ENCODE data around the gene RAB7A. TPM values are rescaled to one million over a fixed set of nuclear protein-coding genes. Genes with fewer than 3 reads are reported as not detected.

The RAB7A gene
- total RNA-seq, 1 experiment from 2014 or later, result 258 TPM

DNA sequence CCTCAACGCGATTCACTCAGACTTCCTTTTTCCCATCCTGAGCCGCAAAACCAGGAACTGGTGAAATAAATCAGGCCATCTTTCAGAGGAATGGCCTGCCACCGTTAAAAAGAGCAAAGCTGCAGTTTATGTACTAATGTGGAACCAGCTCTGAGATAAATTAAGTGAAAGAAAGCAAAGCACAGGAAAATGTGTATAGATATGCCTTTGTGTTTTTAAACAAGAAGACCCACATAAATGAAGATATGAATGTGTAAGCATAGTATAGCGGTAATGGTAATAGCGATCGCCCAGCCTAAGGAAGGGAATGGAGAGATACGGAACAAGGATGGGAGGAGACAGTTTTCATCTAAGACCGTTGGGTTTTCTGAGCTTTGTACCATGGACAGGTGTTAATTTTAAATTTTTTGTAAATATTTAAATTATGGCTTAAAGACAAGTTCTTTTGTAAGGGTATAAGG lies 44.6 kb upstream of the RAB7A start:
- peak overlapping the region; percentile 47 for H3K4me3 ChIP-seq (ENCODE audit: low read depth, low read length, poor library complexity, severe bottlenecking)
- no peaks in the 10 kb centered on the region for H3K9me3 ChIP-seq (ENCODE audit: low read depth, low read length, poor library complexity, severe bottlenecking)
- H3K27ac ChIP-seq (ENCODE audit: low read depth, low read length, poor library complexity, severe bottlenecking), result peak overlapping the region; percentile 87
- TF ChIP-seq, protein P1, sequence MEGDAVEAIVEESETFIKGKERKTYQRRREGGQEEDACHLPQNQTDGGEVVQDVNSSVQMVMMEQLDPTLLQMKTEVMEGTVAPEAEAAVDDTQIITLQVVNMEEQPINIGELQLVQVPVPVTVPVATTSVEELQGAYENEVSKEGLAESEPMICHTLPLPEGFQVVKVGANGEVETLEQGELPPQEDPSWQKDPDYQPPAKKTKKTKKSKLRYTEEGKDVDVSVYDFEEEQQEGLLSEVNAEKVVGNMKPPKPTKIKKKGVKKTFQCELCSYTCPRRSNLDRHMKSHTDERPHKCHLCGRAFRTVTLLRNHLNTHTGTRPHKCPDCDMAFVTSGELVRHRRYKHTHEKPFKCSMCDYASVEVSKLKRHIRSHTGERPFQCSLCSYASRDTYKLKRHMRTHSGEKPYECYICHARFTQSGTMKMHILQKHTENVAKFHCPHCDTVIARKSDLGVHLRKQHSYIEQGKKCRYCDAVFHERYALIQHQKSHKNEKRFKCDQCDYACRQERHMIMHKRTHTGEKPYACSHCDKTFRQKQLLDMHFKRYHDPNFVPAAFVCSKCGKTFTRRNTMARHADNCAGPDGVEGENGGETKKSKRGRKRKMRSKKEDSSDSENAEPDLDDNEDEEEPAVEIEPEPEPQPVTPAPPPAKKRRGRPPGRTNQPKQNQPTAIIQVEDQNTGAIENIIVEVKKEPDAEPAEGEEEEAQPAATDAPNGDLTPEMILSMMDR (conservative IDR thresholded peaks at IDR 0.05; ENCODE audit: low read depth, low read length), result no peak
- TF ChIP-seq EZH2 (IDR thresholded peaks at IDR 0.05; ENCODE audit: borderline replicate concordance, low read depth, low read length, poor library complexity, severe bottlenecking), result no peak
- intact Hi-C loops (cut with micrococcal nuclease; ENCODE audit: unreplicated experiment), result loop anchor here (2.0 to 5.0 kb wide), 2 partner anchors 113 to 126 kb away; no protein-coding TSS in a partner anchor
- H3K27me3 ChIP-seq (replicated peaks; ENCODE audit: insufficient read depth, low read depth, low read length, poor library complexity), result no peaks in the 10 kb centered on the region
- no peaks in the 10 kb centered on the region for H3K36me3 ChIP-seq (ENCODE audit: insufficient read depth, low read length, poor library complexity, severe bottlenecking)
- H3K4me1 ChIP-seq (ENCODE audit: insufficient read depth, low read length, poor library complexity, severe bottlenecking), result peaks cover 4% of the 10 kb centered on the region
- ChIA-PET CTCF (interaction anchor here (2.1 kb wide), 1 partner anchor 114 kb away, joined by 18 read pairs; no protein-coding TSS in a partner anchor), POLR2A (ENCODE audit: low non-redundant PET) (no interaction called here)
- DNase-seq (ENCODE audit: low spot score), result no peak
- TSS peak; percentile 86 for BruUV-seq (replicated peaks)

DNA sequence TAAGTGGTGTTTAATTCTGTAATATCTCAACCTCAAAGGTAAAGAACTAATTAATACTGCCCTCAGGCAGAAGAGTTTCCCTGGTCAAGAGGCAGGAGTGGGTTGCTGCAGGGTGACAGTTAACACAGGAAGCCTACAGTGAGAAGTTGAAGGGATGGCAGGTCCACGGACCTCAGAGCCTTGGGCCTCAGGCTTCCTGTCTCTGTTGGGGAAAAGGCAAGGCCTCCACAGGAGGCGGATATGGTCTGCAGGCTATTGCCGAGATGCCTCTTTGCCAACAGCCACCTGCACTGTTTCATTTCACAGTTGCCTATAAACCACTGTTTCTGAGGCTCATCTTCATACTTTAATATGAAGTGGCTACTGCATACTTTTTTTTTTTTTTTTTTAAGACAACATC lies 42.0 kb upstream of the RAB7A start:
- ChIA-PET CTCF (no interaction called here), POLR2A (ENCODE audit: low non-redundant PET) (no interaction called here)
- H3K4me1 ChIP-seq (ENCODE audit: insufficient read depth, low read length, poor library complexity, severe bottlenecking), result peaks cover 4% of the 10 kb centered on the region
- H3K27ac ChIP-seq (ENCODE audit: low read depth, low read length, poor library complexity, severe bottlenecking), result no peak overlapping the region
- no peaks in the 10 kb centered on the region for H3K36me3 ChIP-seq (ENCODE audit: insufficient read depth, low read length, poor library complexity, severe bottlenecking)
- no peaks in the 10 kb centered on the region for H3K27me3 ChIP-seq (replicated peaks; ENCODE audit: insufficient read depth, low read depth, low read length, poor library complexity)
- BruUV-seq (replicated peaks), result no TSS peak
- no peaks in the 10 kb centered on the region for H3K9me3 ChIP-seq (ENCODE audit: low read depth, low read length, poor library complexity, severe bottlenecking)
- TF ChIP-seq EZH2 (IDR thresholded peaks at IDR 0.05; ENCODE audit: borderline replicate concordance, low read depth, low read length, poor library complexity, severe bottlenecking), result no peak
- TF ChIP-seq, protein P1 (conservative IDR thresholded peaks at IDR 0.05; ENCODE audit: low read depth, low read length), result no peak
- no peak for DNase-seq (ENCODE audit: low spot score)
- intact Hi-C loops (cut with micrococcal nuclease; ENCODE audit: unreplicated experiment), result loop anchor here (5.0 kb wide), 1 partner anchor 123 kb away; no protein-coding TSS in a partner anchor
- H3K4me3 ChIP-seq (ENCODE audit: low read depth, low read length, poor library complexity, severe bottlenecking), result no peak overlapping the region

DNA sequence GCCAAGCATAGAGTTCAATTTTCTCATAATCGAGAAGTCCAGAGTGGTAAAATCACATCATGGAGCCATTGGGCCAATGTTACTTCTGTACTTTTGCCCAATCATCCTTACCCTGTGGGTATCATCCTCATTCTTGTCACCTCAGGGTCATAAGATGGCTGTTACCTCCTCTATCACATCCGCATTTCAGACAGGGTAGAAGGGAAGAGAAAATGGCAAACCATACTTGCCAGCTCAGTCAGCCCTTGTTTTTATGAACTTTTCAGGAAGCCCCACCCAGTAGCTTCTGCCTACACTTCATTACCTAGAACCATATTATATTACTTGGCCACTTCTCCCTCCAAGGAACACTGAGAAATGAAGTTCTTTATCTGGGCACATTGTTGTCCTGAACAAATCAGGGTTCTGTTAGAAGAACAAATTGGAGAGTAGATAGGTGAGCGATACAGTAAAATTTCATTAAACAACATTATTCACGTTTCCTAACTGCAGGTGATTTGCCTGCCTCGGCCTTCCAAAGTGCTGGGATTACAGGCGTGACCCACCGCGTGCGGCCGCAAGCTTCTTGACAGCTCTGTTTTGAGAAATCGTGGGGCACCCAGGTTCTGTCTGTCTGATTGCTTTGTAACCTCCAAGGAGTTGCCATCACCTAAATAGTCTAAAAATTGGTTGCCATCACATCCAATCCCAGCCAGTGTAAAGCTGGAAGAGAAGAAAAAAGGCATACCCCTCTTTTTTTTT lies 40.8 kb upstream of the RAB7A start:
- no peak for TF ChIP-seq EZH2 (IDR thresholded peaks at IDR 0.05; ENCODE audit: borderline replicate concordance, low read depth, low read length, poor library complexity, severe bottlenecking)
- TF ChIP-seq, protein P1 (conservative IDR thresholded peaks at IDR 0.05; ENCODE audit: low read depth, low read length), result no peak
- CTCF ChIA-PET, result no interaction called here
- Histone ChIP-seq H3K36me3 (ENCODE audit: insufficient read depth, low read length, poor library complexity, severe bottlenecking) (no peaks in the 10 kb centered on the region), H3K4me3 (ENCODE audit: low read depth, low read length, poor library complexity, severe bottlenecking) (no peak overlapping the region), H3K27ac (ENCODE audit: low read depth, low read length, poor library complexity, severe bottlenecking) (no peak overlapping the region), H3K27me3 (replicated peaks; ENCODE audit: insufficient read depth, low read depth, low read length, poor library complexity) (no peaks in the 10 kb centered on the region), H3K9me3 (ENCODE audit: low read depth, low read length, poor library complexity, severe bottlenecking) (no peaks in the 10 kb centered on the region), H3K4me1 (ENCODE audit: insufficient read depth, low read length, poor library complexity, severe bottlenecking) (peaks cover 4% of the 10 kb centered on the region)
- DNase-seq (ENCODE audit: low spot score), result no peak
- BruUV-seq (replicated peaks), result no TSS peak
- intact Hi-C loops (cut with micrococcal nuclease; ENCODE audit: unreplicated experiment), result loop anchor here (1.0 to 5.0 kb wide), 2 partner anchors 26 to 122 kb away; no protein-coding TSS in a partner anchor
- POLR2A ChIA-PET (ENCODE audit: low non-redundant PET), result no interaction called here
